ENCODE results near the gene MTERF4.

The MTERF4 gene

DNA sequence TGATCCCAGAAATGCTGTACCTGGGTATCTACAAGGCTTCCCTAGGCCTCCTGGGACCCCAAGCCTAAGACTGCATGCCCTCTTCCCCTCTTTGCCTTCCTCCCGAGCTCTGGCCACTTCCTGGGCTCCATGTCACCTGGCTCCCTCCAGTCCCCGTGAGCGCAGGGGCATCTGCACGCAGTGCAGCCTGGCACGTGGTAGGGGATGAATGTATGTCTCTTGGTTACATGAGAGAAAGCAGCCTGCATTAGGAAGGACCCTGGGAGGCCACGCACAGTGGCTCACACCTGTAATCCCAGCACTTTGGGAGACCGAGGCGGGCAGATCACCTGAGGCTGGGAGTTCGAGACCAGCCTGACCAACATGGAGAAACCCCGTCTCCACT is 31.3 kb upstream of the MTERF4 start:
- no peak for DNase-seq

DNA sequence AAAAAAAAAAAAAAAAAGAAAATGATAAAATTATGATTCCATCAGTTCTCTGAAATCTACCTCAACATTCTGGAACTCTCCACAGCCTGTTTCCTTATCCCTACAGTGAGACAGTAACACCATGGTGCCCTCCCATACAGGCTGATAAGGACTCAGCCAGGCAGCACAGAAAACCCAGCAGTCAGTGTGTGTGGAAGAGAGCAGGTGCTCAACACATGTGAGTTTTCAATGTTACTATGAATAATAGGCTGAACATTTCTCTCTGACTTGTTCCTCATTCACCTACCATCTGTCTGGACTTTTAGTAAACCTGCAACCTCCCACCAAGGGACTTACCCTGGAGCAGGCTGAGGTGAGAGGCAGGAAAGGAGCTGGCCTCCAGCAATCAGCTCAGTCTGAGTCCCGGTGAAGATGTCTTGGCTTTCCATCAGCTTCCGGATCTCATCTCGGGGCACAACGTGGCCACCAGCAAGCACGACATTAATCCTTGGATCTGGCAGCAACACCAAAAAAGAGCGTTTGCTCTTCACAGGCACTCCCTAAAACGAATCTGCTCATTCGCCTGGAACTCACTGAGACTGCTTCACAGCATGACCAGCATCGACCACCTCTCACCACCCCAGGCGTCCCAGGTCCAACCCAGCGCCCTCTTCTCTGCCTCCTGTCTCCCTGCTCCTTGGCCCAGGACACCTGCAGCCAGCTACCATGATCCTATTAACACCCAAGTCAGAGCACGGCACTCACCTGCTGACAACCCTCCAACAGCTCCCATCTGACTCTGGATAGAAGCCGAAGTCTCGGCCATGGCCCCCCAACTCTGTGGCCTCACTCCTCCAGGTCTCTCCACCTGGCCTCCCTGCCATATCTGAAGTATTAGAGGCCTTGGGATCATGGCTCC is 30.7 kb upstream of the MTERF4 start:
- DNase-seq, result no peak

DNA sequence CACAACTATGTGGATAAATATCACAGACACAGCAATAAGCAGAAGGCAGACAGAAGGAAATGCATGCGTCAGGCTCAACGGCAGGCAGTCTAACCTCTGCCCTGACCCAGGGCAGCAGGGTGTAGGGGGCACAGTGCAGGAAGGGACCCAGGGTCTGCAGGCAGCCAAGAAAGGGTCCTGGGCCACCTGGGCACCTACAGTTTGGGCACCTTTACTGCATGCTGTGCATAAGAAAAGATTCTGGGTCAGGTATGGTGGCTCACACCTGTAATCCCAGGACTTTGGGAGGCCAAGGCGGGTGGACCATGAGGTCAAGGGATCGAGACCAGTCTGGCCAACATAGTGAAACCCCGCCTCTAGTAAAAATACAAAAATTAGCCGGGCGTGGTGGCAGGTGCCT is 29.4 kb upstream of the MTERF4 start:
- DNase-seq, result no peak

DNA sequence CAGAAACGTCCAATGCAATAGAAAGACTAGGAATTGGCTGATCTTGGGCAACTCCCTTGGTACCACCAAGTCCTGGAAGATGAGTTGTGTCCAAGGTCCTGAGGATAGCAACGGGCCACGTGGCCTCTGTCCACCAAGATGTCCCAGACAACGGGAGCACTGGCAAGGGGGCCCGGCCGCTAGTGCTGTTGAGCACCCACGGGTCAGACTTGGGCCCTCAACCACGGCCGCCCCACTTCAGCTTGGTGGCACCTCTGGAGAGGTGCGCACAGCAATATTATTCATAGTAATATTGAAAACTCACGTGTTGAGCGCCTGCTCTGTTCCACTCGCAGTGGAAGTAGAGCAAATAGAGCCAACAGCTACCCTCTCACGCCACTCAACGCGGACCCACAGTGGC is 28.2 kb upstream of the MTERF4 start:
- DNase-seq, result no peak

- DNase-seq, result no peak
Observed at GRCh38 chr2:241129086-241129871, 27.2 kb upstream of the MTERF4 start.

- no peak for DNase-seq
Observed at GRCh38 chr2:241128266-241128665, 26.2 kb upstream of the MTERF4 start.

GRCh38 chr2:241126771-241127202 is 24.7 kb upstream of the MTERF4 start:
- no peak for DNase-seq

DNA sequence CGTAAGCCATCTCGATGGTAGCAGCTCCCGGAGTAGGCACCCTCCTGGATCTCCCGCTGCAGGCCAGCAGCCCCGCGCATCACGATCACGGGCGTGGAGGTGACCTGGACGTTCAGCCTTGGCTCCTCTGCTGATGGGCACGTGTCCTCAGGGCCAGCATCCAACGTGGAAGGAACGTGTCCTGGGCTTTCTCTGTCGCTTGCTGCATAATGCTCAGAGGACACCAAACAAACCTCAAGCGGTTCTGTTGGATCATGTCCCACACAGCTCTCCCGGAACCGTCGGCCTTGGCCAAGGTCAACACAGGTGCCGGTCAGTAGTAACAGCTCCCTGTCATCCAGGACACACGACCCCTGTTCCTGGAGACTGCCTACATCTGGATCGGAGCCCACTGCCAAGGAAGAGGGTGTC is 24.1 kb upstream of the MTERF4 start:
- DNase-seq, result no peak

- no peak for DNase-seq
Observed at GRCh38 chr2:241125626-241126025, 23.5 kb upstream of the MTERF4 start.

DNA sequence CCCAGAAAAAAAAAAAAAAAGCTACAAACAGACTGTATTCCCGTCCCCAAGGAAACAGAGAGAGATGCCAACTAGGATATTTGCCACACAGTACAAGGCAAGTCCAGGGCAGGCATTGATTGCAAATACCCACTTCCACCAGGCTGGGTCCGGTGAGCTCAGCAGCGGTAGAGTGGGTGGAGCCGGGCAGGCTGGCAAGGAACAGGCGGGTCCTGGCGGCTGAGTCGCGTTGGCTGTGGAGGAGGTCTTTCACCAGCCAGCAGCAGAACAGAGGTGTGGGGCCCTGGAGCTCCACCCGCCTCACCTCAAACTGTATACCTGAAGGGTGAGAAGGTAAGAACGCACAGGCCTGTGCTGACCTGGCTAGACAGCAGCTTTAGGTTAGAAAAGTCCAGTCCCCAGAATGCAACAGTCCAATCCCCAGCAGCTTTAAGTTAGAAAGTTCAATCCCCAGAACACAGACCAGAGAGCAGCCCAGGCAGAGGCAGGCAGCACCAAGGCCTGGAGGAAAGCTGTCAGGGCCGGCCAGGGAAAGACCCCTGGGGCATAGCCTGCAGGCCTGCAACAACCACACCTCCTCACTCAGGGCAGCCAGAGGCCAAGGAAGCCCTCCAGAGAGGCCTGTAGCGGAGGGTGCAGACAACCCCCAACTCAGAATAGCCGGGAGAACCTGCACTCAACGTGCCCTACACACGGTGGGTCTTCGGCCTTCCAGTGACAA is 21.9 kb upstream of the MTERF4 start:
- no peak for DNase-seq

GRCh38 chr2:241122376-241123002 is 20.4 kb upstream of the MTERF4 start:
- no peak for DNase-seq

DNA sequence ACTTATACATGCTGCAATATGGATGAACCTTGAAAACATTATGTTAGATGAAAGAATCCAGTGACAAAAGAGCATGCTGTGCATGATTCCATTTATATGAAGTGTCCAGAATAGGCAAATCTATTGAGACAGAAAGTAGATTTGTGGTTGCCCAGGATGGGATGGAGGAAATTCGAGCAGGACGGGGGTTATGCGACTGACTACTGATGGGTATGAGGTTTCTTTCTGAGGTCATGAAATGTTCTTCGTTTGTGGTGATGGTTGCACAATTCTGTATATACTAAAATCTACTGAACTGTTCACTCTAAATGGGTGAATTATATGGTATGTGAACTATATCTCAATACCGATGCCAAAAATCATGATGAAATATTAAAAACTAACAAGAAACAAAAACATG is 18.9 kb upstream of the MTERF4 start:
- DNase-seq, result no peak

DNA sequence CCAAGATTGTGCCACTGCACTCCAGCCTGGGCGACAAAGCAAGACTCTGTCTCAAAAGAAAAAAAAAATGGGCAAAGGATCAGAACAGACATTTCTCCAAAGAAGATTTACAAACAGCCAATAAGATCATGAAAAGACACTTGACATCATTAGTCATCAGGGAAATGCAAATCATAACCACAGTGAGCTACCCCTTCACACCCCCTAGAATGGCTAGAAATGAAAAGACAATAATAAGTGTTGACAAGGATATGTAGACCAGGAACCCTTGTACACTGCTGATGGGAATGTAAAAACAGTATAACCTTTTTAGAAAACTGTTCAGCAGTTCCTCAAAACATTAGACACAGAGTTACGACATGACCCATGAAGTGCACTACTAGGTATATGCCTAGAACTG is 18.4 kb upstream of the MTERF4 start:
- DNase-seq, result no peak

DNA sequence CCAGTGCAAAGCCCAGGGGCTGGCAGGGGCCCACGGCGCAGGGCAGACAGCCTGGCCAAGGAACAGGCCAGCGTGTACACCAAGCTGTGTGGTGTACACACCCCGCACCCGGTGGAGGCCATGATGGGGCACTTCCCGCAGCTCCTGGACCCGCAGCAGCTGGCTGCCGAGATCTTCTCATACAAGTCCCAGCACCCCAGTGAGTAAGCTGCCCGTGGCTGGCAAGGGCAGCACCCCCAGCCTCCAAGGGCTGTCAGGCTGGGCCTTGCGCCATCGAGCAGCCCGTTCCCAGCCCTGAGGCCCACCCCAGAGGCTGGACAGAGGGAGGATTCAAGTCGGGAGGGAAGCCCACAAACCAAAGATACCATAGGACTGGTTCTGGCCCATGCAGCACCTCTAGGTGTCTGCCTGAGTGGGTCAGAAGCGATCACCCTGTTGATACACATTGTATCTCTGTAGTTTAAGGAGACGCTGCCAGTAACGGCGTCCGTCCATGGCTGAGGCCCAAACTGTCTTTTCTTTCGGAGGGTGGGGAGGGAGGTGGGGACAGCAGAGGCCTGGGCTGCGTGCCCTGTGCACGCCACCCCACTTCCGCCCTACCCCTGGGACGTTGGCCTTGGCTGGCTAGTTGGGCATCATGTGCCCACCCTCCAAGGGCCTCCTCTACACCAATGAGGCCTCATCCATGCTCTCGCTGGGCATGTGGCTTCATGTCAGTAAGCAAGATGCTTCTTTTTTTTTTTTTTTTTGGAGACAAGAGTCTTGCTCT is 16.8 kb upstream of the MTERF4 start:
- DNase-seq, result no peak

- DNase-seq, result no peak
Observed at GRCh38 chr2:241116606-241117560, 14.8 kb upstream of the MTERF4 start.

GRCh38 chr2:241115361-241115760 is 13.3 kb upstream of the MTERF4 start:
- no peak for DNase-seq

DNA sequence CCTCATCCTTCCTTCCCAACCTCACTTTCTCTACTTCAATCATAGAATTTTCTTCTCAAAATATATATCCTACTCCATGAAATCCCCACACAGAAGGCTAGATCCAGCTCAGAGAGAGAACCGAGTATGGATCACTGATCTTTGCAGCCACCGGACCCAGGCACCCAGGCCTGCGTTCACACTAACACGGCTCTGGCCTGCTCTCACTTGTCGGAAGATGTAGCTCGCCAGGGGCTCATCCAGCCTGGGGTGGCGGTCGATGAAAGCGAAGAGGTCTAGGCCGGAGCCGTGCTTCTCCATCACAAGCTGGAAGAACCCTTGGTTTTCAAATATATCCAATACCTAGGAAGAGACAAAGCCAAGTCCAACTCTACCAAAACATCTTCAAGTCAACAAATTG is 12.7 kb upstream of the MTERF4 start:
- no peak for DNase-seq

- no peak for DNase-seq
Observed at GRCh38 chr2:241112592-241112991, 10.5 kb upstream of the MTERF4 start.

- DNase-seq, result no peak
Observed at GRCh38 chr2:241112046-241112445, 10.0 kb upstream of the MTERF4 start.

GRCh38 chr2:241111440-241111805 is 9.3 kb upstream of the MTERF4 start:
- no peak for DNase-seq
